ENCODE data around the gene EPB41L5. TPM values are rescaled to one million over a fixed set of nuclear protein-coding genes. Genes with fewer than 3 reads are reported as not detected.
A peak's percentile ranks its signal among the peaks of the same experiment; 100 is the strongest.

Gene EPB41L5
- total RNA-seq, 1 experiment from 2014 or later, result 83.0 TPM

DNA sequence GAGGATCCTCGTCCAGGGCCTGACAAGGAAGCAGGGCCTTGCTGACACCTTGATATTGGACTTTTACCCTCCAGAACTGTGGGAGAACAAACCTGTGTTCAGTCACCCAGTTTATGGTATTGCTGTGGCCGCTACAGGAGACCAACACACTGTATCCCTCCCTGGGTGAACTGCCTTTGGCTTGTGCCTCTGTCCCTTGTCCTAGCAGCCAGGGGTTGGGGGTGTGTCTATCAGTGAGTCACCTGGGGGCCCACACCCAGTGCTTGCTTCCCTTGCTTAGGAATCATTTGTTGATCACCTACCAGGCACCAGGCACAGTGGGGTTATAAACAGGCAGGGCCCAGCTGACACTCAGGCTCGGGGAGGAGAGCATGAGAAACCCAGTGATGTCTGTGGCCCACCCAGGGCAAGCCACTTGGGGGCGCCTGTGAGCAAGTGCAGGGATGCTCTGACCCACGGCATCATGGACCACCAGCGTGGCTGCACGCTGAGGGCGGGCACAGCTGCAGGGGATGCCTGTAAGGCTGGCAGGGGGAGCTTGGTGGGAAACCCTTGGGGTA, 193.2 kb downstream of the EPB41L5 start:
- H3K27me3 ChIP-seq (replicated peaks; ENCODE audit: control insufficient read depth, insufficient read depth, low read length), result no peaks in the 10 kb centered on the region
- Mint-ChIP-seq H3K27ac (ENCODE audit: unreplicated experiment) (no peak overlapping the region), H3K4me3 (ENCODE audit: unreplicated experiment) (no peak overlapping the region), H3K9me3 (ENCODE audit: unreplicated experiment) (no peaks in the 10 kb centered on the region), H3K27me3 (ENCODE audit: insufficient read depth, unreplicated experiment) (no peaks in the 10 kb centered on the region), H3K4me1 (ENCODE audit: low read depth, unreplicated experiment) (no peaks in the 10 kb centered on the region), H3K36me3 (ENCODE audit: insufficient read depth, unreplicated experiment) (peaks cover 6% of the 10 kb centered on the region)
- no peak overlapping the region for H3K4me3 ChIP-seq (ENCODE audit: low read depth, low read length)
- no TSS peak for BruUV-seq (replicated peaks)
- POLR2A ChIA-PET, result no interaction called here
- peak; percentile 22 to 46 for DNase-seq
- no peaks in the 10 kb centered on the region for H3K36me3 ChIP-seq (ENCODE audit: control insufficient read depth, insufficient read depth, low read length)
- TF ChIP-seq, protein P1, sequence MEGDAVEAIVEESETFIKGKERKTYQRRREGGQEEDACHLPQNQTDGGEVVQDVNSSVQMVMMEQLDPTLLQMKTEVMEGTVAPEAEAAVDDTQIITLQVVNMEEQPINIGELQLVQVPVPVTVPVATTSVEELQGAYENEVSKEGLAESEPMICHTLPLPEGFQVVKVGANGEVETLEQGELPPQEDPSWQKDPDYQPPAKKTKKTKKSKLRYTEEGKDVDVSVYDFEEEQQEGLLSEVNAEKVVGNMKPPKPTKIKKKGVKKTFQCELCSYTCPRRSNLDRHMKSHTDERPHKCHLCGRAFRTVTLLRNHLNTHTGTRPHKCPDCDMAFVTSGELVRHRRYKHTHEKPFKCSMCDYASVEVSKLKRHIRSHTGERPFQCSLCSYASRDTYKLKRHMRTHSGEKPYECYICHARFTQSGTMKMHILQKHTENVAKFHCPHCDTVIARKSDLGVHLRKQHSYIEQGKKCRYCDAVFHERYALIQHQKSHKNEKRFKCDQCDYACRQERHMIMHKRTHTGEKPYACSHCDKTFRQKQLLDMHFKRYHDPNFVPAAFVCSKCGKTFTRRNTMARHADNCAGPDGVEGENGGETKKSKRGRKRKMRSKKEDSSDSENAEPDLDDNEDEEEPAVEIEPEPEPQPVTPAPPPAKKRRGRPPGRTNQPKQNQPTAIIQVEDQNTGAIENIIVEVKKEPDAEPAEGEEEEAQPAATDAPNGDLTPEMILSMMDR (IDR thresholded peaks at IDR 0.05; ENCODE audit: insufficient read depth in 1 of 2, low read depth in 1 of 2, low read length in 1 of 2, severe bottlenecking in 1 of 2, unreplicated experiment in 1 of 2), result peak; percentile 28 to 29
- intact Hi-C loops (cut with micrococcal nuclease; ENCODE audit: unreplicated experiment), result no loop called here
- no peaks in the 10 kb centered on the region for H3K4me1 ChIP-seq
- no peaks in the 10 kb centered on the region for H3K9me3 ChIP-seq
- CTCF ChIA-PET, result interaction anchor here (1.0 to 1.2 kb wide), 2 partner anchors 107 to 130 kb away, joined by 3 to 5 read pairs; no protein-coding TSS in a partner anchor

DNA sequence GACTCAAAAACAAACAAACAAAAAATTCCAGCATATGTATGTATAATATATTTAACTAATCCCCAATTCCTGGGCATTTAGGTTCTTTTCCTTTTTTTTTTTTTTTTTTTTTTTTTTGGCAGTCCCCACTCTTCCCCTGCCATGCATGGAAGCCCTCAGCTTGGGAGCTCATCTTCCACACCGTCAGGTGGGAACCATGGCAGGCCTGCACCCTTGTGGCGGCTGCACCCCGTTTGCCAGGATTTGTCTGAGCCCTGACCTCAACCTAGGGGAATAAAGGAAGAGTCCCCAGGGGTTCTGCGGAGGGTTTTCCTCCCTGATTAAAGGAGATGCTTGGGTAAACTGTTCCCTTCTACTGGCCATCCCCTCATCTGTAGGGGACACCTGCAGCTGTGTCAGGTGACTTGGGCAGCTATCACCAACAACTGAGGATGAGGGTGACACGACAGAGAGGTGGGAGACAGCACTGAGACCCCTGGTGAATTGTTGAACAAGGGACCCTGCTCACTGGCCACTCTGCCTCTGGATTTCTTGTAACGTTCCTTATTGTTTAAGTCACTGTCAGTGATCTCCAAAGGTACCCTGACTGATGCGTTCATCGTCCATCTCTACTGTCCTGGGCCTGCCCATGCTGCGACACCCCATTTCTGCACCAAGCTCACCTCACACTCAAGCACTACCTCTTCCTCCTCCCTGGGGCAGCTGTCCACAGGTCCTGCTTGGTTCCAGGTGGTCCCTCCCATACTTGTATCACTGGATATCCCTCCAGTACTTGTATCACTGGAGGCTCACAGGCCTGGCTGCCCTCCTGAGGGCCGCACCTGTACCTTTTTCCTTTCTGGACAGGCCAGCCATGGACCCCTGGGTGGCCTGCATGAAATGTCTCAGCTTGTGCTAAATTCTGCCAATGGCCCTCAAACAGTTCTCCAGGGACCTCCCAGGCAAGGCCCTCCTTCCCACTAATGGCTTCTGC, 195.8 kb downstream of the EPB41L5 start:
- no peaks in the 10 kb centered on the region for H3K9me3 ChIP-seq
- Mint-ChIP-seq H3K4me3 (ENCODE audit: unreplicated experiment) (no peak overlapping the region), H3K9me3 (ENCODE audit: unreplicated experiment) (no peaks in the 10 kb centered on the region), H3K27me3 (ENCODE audit: insufficient read depth, unreplicated experiment) (no peaks in the 10 kb centered on the region), H3K27ac (ENCODE audit: unreplicated experiment) (no peak overlapping the region), H3K4me1 (ENCODE audit: low read depth, unreplicated experiment) (no peaks in the 10 kb centered on the region), H3K36me3 (ENCODE audit: insufficient read depth, unreplicated experiment) (peaks cover 6% of the 10 kb centered on the region)
- DNase-seq, result no peak
- ChIA-PET POLR2A (no interaction called here), CTCF (interaction anchor here (0.6 to 1.1 kb wide), 2 partner anchors 99 to 104 kb away, joined by 3 to 4 read pairs; no protein-coding TSS in a partner anchor)
- no peaks in the 10 kb centered on the region for H3K4me1 ChIP-seq
- H3K27me3 ChIP-seq (replicated peaks; ENCODE audit: control insufficient read depth, insufficient read depth, low read length), result no peaks in the 10 kb centered on the region
- H3K36me3 ChIP-seq (ENCODE audit: control insufficient read depth, insufficient read depth, low read length), result no peaks in the 10 kb centered on the region
- BruUV-seq (replicated peaks), result no TSS peak
- H3K4me3 ChIP-seq (ENCODE audit: low read depth, low read length), result no peak overlapping the region
- intact Hi-C loops (cut with micrococcal nuclease; ENCODE audit: unreplicated experiment), result no loop called here
- TF ChIP-seq, protein P1 (IDR thresholded peaks at IDR 0.05; ENCODE audit: insufficient read depth in 1 of 2, low read depth in 1 of 2, low read length in 1 of 2, severe bottlenecking in 1 of 2, unreplicated experiment in 1 of 2), result no peak

DNA sequence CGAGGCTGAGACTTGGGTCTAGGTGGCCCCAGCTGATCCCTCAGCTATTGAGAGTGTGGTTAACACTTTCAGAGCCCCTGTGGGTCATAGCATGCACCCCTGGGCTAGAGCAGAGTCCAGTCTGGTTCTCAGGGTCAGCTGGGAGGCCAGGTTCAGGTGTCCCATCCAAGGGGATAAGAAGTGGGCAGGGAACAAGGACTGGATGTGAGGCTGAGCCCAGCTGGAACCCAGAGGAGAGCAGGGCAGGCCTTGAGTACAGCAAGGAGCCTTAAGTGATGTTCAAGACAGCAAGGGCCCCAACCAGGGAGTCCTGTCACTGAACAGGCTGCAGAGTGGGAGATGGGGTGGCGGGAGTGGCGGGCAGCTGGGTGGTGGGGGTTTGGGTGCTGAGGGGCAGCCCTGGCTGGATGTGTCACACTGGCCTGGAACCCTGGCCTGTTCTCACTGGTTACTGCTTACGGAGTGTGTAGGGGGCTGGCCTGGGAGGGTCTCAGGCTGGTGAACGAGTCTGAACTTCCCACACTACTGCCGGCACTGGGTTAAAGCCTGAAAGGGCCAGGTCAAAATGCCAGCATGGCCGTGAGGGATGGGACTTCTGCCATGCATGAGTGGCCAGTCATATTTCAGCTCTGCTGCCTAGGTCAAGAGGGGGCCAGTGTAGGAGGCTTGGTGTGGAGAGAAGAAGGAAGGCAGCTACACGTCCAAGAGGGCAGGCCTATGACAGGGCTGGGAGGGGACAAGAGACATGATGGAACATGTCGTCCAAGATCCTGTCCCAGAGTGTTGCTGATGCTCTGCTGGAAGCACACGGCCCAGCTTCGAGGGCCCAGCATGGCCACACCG, 196.8 kb downstream of the EPB41L5 start:
- Histone ChIP-seq H3K9me3 (no peaks in the 10 kb centered on the region), H3K4me3 (ENCODE audit: low read depth, low read length) (no peak overlapping the region), H3K27me3 (replicated peaks; ENCODE audit: control insufficient read depth, insufficient read depth, low read length) (no peaks in the 10 kb centered on the region), H3K4me1 (no peaks in the 10 kb centered on the region), H3K36me3 (ENCODE audit: control insufficient read depth, insufficient read depth, low read length) (no peaks in the 10 kb centered on the region)
- TF ChIP-seq, protein P1 (IDR thresholded peaks at IDR 0.05; ENCODE audit: insufficient read depth in 1 of 2, low read depth in 1 of 2, low read length in 1 of 2, severe bottlenecking in 1 of 2, unreplicated experiment in 1 of 2), result no peak
- no peak overlapping the region for H3K4me3 Mint-ChIP-seq (ENCODE audit: unreplicated experiment)
- no peak for DNase-seq
- ChIA-PET CTCF (no interaction called here), POLR2A (no interaction called here)
- no peaks in the 10 kb centered on the region for H3K4me1 Mint-ChIP-seq (ENCODE audit: low read depth, unreplicated experiment)
- no peak overlapping the region for H3K27ac Mint-ChIP-seq (ENCODE audit: unreplicated experiment)
- peaks cover 6% of the 10 kb centered on the region for H3K36me3 Mint-ChIP-seq (ENCODE audit: insufficient read depth, unreplicated experiment)
- H3K27me3 Mint-ChIP-seq (ENCODE audit: insufficient read depth, unreplicated experiment), result no peaks in the 10 kb centered on the region
- intact Hi-C loops (cut with micrococcal nuclease; ENCODE audit: unreplicated experiment), result no loop called here
- no peaks in the 10 kb centered on the region for H3K9me3 Mint-ChIP-seq (ENCODE audit: unreplicated experiment)
- BruUV-seq (replicated peaks), result no TSS peak
